HEK293 (cell line): ENCODE results near the gene TNFSF12.

Source experiments
- EGR2 ChIP-seq: fragments of 450-650 bp; formaldehyde crosslinking; IDR thresholded peaks from 2 replicates; pipeline ENCODE4 v1.5.1; 2016; ENCODE audit warnings: low read depth, missing biosample characterization, missing genetic modification characterization
- GLI4 ChIP-seq: fragments of 450-650 bp; formaldehyde crosslinking; IDR thresholded peaks from 2 replicates; pipeline ENCODE4 v1.5.1; 2016; ENCODE audit warnings: missing biosample characterization, missing genetic modification characterization
- MEIS1 ChIP-seq: sonication (generic); formaldehyde crosslinking; IDR thresholded peaks from 2 replicates; pipeline ENCODE4 v1.8.1; 2022; ENCODE audit warnings: missing genetic modification reagents, mild to moderate bottlenecking, borderline replicate concordance
- MZF1 ChIP-seq: fragments of 450-650 bp; formaldehyde crosslinking; IDR thresholded peaks from 2 replicates; pipeline ENCODE4 v1.5.1; 2017; ENCODE audit warnings: missing biosample characterization, missing genetic modification characterization, borderline replicate concordance
- PRDM1 ChIP-seq: fragments of 450-650 bp; formaldehyde crosslinking; IDR thresholded peaks from 2 replicates; pipeline ENCODE4; 2016; ENCODE audit warnings: missing biosample characterization, missing genetic modification characterization
- RBAK ChIP-seq: fragments of 450-650 bp; formaldehyde crosslinking; IDR thresholded peaks from 2 replicates; pipeline ENCODE4 v1.5.1; 2016; ENCODE audit warnings: missing biosample characterization, missing genetic modification characterization
- SP2 ChIP-seq: fragments of 450-650 bp; formaldehyde crosslinking; IDR thresholded peaks from 2 replicates; pipeline ENCODE4 v1.5.1; 2016; ENCODE audit warnings: missing biosample characterization, missing genetic modification characterization
- SP7 ChIP-seq: fragments of 450-650 bp; formaldehyde crosslinking; IDR thresholded peaks from 2 replicates; pipeline ENCODE4 v1.5.1; 2016; ENCODE audit warnings: missing biosample characterization, missing genetic modification characterization
- TRIM28 ChIP-seq: IDR thresholded peaks from 2 replicates; pipeline ENCODE4 v1.6.1; 2011; ENCODE audit warnings: low read length, control low read depth, borderline replicate concordance
- WT1 ChIP-seq: fragments of 450-650 bp; formaldehyde crosslinking; IDR thresholded peaks from 2 replicates; pipeline ENCODE4 v1.5.1; 2016; ENCODE audit warnings: missing biosample characterization, missing genetic modification characterization
- ZNF121 ChIP-seq: fragments of 450-650 bp; formaldehyde crosslinking; IDR thresholded peaks from 2 replicates; pipeline ENCODE4 v1.5.1; 2016; ENCODE audit warnings: missing biosample characterization, missing genetic modification characterization
- ZNF138 ChIP-seq: fragments of 450-650 bp; formaldehyde crosslinking; IDR thresholded peaks from 2 replicates; pipeline ENCODE4 v1.5.1; 2016; ENCODE audit warnings: missing biosample characterization, missing genetic modification characterization, borderline replicate concordance
- ZNF155 ChIP-seq: fragments of 450-650 bp; formaldehyde crosslinking; IDR thresholded peaks from 2 replicates; pipeline ENCODE4 v1.5.1; 2016; ENCODE audit warnings: missing biosample characterization, missing genetic modification characterization
- ZNF169 ChIP-seq: fragments of 450-650 bp; formaldehyde crosslinking; IDR thresholded peaks from 2 replicates; pipeline ENCODE4 v1.5.1; 2016; ENCODE audit warnings: missing biosample characterization, missing genetic modification characterization
- ZNF335 ChIP-seq: fragments of 450-650 bp; formaldehyde crosslinking; conservative IDR thresholded peaks from 2 replicates; pipeline ENCODE4 v1.5.1; 2016; ENCODE audit warnings: missing biosample characterization, missing genetic modification characterization
- ZNF394 ChIP-seq: fragments of 450-650 bp; formaldehyde crosslinking; IDR thresholded peaks from 2 replicates; pipeline ENCODE4 v1.5.1; 2016; ENCODE audit warnings: missing biosample characterization, missing genetic modification characterization, mild to moderate bottlenecking, moderate library complexity, borderline replicate concordance
- ZNF426 ChIP-seq: fragments of 450-650 bp; formaldehyde crosslinking; IDR thresholded peaks from 2 replicates; pipeline ENCODE4 v1.5.1; 2017; ENCODE audit warnings: missing biosample characterization, missing genetic modification characterization, mild to moderate bottlenecking, inconsistent platforms, moderate library complexity
- ZNF530 ChIP-seq: fragments of 450-650 bp; formaldehyde crosslinking; IDR thresholded peaks from 2 replicates; pipeline ENCODE4 v1.5.1; 2016; ENCODE audit warnings: low read depth, missing biosample characterization, missing genetic modification characterization
- ZNF561 ChIP-seq: fragments of 450-650 bp; IDR thresholded peaks from 2 replicates; pipeline ENCODE4 v1.5.1; 2018; ENCODE audit warnings: missing biosample characterization, missing genetic modification characterization, borderline replicate concordance
- ZNF626 ChIP-seq: fragments of 450-650 bp; sonication (Bioruptor Pico); formaldehyde crosslinking; IDR thresholded peaks from 2 replicates; pipeline ENCODE4 v1.5.1; 2018; ENCODE audit warnings: missing biosample characterization, missing genetic modification characterization, inconsistent platforms
- ZNF776 ChIP-seq: fragments of 450-650 bp; formaldehyde crosslinking; IDR thresholded peaks from 2 replicates; pipeline ENCODE4 v1.5.0; 2017; ENCODE audit warnings: missing biosample characterization, missing genetic modification characterization, borderline replicate concordance
- ZNF843 ChIP-seq: fragments of 450-650 bp; formaldehyde crosslinking; IDR thresholded peaks from 2 replicates; pipeline ENCODE4 v1.5.1; 2016; ENCODE audit warnings: missing biosample characterization, missing genetic modification characterization
- ZSCAN16 ChIP-seq: fragments of 450-650 bp; formaldehyde crosslinking; IDR thresholded peaks from 2 replicates; pipeline ENCODE4 v1.5.1; 2016; ENCODE audit warnings: missing biosample characterization, missing genetic modification characterization
- TF ChIP-seq, protein P1 (sequence below): fragments of 450-650 bp; formaldehyde crosslinking; IDR thresholded peaks from 2 replicates; pipeline ENCODE4 v1.5.1; 2016; ENCODE audit warnings: missing biosample characterization, missing genetic modification characterization
- TF ChIP-seq, protein P2 (sequence below): fragments of 450-650 bp; formaldehyde crosslinking; IDR thresholded peaks from 2 replicates; pipeline ENCODE4 v1.5.1; 2017; ENCODE audit warnings: missing biosample characterization, missing genetic modification characterization
- TF ChIP-seq, protein P3 (sequence below): fragments of 450-650 bp; formaldehyde crosslinking; IDR thresholded peaks from 2 replicates; pipeline ENCODE4 v1.5.1; 2016; ENCODE audit warnings: missing biosample characterization, missing genetic modification characterization
- TF ChIP-seq, protein P4 (sequence below): fragments of 450-650 bp; formaldehyde crosslinking; IDR thresholded peaks from 2 replicates; pipeline ENCODE4 v1.5.1; 2016; ENCODE audit warnings: missing biosample characterization, missing genetic modification characterization
- TF ChIP-seq, protein P5 (sequence below): fragments of 450-650 bp; formaldehyde crosslinking; IDR thresholded peaks from 2 replicates; pipeline ENCODE4 v1.5.1; 2016; ENCODE audit warnings: missing biosample characterization, missing genetic modification characterization
- TF ChIP-seq, protein P6 (sequence below): fragments of 450-650 bp; formaldehyde crosslinking; conservative IDR thresholded peaks from 2 replicates; pipeline ENCODE4 v1.5.1; 2016; ENCODE audit warnings: low read depth, missing biosample characterization, missing genetic modification characterization

TNFSF12 gene

DNA sequence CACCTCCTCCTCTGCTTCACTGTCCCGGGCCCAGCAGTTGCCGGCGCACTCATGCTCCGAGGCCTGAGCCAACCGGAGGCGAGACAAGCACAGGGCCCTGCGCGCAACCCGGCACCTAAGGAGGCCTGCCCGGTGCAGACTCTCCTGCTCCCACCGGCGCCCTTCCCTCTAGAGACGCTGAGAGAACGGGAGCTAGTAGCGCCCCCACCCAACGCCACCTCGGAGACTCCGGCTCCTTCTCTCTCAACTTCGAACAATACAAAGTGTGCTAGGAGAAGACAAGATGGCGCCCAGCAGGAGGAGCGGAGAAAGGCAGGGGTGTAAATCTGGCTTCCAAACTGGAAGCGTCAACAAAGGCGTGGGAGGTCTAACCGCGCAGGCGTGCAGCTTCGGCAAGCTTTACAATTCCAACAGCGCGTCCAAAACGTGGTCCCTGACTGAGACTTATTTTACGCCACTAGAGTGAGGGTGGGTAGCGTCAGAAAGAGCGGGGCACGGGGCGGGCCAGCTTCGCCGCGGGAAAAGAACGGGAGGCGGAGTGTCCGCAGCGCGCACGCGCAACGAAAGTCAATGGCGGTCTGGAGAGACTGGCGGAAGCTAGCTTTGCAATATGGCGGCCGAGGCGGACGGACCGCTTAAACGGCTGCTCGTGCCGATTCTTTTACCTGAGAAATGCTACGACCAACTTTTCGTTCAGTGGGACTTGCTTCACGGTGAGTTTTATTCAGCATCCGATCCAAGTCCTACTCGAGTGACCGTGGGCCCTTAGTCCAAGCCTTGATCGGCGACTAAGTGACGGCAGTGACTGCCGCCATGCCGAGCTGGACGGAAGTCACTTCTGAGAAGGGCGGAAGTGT is 34.6 kb downstream of the TNFSF12 start, which contains the start of gene MPDU1 (continued):
- TF ChIP-seq, protein P1, sequence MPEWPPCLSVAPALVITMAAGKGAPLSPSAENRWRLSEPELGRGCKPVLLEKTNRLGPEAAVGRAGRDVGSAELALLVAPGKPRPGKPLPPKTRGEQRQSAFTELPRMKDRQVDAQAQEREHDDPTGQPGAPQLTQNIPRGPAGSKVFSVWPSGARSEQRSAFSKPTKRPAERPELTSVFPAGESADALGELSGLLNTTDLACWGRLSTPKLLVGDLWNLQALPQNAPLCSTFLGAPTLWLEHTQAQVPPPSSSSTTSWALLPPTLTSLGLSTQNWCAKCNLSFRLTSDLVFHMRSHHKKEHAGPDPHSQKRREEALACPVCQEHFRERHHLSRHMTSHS (tag by site-specific recombination), result no peak
- TF ChIP-seq ZNF776 (tag by site-specific recombination) (no peak), WT1 (no peak), ZNF335 (peak; percentile 95; the same call in 1 of the 2 replicates), MEIS1 (no peak), SP2 (peak; percentile 88), ZNF561 (peak; percentile 50; the same call in 1 of the 2 replicates), ZNF121 (tag by site-specific recombination) (no peak), SP7 (tag by site-specific recombination) (peak; percentile 82), ZNF426 (tag by site-specific recombination) (no peak), ZNF843 (tag by site-specific recombination) (no peak; the same call in none of the 2 replicates), MZF1 (tag by site-specific recombination) (no peak), ZNF155 (tag by site-specific recombination) (no peak), ZNF138 (tag by site-specific recombination) (no peak), ZNF394 (tag by site-specific recombination) (peak; percentile 63), ZNF169 (tag by site-specific recombination) (no peak), ZNF626 (tag by site-specific recombination) (no peak), PRDM1 (tag by site-specific recombination) (no peak), ZSCAN16 (tag by site-specific recombination) (no peak), EGR2 (peak; percentile 90), ZNF530 (no peak), TRIM28 (no peak), RBAK (tag by site-specific recombination) (no peak), GLI4 (0 out of 2 replicates have a peak, but pooled peaks have one; percentile 64)
- TF ChIP-seq, protein P2, sequence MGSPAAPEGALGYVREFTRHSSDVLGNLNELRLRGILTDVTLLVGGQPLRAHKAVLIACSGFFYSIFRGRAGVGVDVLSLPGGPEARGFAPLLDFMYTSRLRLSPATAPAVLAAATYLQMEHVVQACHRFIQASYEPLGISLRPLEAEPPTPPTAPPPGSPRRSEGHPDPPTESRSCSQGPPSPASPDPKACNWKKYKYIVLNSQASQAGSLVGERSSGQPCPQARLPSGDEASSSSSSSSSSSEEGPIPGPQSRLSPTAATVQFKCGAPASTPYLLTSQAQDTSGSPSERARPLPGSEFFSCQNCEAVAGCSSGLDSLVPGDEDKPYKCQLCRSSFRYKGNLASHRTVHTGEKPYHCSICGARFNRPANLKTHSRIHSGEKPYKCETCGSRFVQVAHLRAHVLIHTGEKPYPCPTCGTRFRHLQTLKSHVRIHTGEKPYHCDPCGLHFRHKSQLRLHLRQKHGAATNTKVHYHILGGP (tag by site-specific recombination), result no peak
- TF ChIP-seq, protein P3, sequence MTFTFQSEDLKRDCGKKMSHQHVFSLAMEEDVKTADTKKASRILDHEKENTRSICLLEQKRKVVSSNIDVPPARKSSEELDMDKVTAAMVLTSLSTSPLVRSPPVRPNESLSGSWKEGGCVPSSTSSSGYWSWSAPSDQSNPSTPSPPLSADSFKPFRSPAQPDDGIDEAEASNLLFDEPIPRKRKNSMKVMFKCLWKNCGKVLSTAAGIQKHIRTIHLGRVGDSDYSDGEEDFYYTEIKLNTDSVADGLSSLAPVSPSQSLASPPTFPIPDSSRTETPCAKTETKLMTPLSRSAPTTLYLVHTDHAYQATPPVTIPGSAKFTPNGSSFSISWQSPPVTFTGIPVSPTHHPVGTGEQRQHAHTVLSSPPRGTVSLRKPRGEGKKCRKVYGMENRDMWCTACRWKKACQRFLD, result no peak
- TF ChIP-seq, protein P4, sequence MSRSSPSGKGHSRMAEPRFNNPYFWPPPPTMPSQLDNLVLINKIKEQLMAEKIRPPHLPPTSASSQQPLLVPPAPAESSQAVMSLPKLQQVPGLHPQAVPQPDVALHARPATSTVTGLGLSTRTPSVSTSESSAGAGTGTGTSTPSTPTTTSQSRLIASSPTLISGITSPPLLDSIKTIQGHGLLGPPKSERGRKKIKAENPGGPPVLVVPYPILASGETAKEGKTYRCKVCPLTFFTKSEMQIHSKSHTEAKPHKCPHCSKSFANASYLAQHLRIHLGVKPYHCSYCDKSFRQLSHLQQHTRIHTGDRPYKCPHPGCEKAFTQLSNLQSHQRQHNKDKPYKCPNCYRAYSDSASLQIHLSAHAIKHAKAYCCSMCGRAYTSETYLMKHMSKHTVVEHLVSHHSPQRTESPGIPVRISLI, result no peak
- TF ChIP-seq, protein P5, sequence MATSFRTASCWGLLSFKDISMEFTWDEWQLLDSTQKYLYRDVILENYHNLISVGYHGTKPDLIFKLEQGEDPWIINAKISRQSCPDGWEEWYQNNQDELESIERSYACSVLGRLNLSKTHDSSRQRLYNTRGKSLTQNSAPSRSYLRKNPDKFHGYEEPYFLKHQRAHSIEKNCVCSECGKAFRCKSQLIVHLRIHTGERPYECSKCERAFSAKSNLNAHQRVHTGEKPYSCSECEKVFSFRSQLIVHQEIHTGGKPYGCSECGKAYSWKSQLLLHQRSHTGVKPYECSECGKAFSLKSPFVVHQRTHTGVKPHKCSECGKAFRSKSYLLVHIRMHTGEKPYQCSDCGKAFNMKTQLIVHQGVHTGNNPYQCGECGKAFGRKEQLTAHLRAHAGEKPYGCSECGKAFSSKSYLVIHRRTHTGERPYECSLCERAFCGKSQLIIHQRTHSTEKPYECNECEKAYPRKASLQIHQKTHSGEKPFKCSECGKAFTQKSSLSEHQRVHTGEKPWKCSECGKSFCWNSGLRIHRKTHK, result no peak
- TF ChIP-seq, protein P6, sequence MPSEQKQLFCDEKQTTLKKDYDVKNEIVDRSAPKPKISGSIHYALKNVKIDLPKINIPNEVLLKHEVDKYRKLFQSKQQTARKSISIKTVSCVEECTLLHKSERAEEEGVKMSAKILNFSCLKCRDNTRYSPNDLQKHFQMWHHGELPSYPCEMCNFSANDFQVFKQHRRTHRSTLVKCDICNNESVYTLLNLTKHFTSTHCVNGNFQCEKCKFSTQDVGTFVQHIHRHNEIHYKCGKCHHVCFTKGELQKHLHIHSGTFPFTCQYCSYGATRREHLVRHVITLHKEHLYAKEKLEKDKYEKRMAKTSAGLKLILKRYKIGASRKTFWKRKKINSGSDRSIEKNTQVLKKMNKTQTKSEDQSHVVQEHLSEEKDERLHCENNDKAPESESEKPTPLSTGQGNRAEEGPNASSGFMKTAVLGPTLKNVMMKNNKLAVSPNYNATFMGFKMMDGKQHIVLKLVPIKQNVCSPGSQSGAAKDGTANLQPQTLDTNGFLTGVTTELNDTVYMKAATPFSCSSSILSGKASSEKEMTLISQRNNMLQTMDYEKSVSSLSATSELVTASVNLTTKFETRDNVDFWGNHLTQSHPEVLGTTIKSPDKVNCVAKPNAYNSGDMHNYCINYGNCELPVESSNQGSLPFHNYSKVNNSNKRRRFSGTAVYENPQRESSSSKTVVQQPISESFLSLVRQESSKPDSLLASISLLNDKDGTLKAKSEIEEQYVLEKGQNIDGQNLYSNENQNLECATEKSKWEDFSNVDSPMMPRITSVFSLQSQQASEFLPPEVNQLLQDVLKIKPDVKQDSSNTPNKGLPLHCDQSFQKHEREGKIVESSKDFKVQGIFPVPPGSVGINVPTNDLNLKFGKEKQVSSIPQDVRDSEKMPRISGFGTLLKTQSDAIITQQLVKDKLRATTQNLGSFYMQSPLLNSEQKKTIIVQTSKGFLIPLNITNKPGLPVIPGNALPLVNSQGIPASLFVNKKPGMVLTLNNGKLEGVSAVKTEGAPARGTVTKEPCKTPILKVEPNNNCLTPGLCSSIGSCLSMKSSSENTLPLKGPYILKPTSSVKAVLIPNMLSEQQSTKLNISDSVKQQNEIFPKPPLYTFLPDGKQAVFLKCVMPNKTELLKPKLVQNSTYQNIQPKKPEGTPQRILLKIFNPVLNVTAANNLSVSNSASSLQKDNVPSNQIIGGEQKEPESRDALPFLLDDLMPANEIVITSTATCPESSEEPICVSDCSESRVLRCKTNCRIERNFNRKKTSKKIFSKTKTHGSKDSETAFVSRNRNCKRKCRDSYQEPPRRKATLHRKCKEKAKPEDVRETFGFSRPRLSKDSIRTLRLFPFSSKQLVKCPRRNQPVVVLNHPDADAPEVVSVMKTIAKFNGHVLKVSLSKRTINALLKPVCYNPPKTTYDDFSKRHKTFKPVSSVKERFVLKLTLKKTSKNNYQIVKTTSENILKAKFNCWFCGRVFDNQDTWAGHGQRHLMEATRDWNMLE, result peak; percentile 84
